Fibroblast of lung (primary cell): ENCODE results near the gene EMC7.

Source experiments
- CTCF ChIP-seq, 2 donors: IDR thresholded peaks in 1 of 2; conservative IDR thresholded peaks in 1 of 2; 1 replicate in 1 of 2; 2 replicates in 1 of 2; pipeline ENCODE4 v1.5.1; 2011 to 2012; ENCODE audit warnings: low read length in 2 of 2, control low read depth in 1 of 2, inconsistent platforms in 1 of 2, low read depth in 1 of 2, mild to moderate bottlenecking in 1 of 2
- EZH2 ChIP-seq: IDR thresholded peaks from 2 replicates; pipeline ENCODE4 v1.5.1; 2012; ENCODE audit warnings: low read length, control low read depth, mild to moderate bottlenecking; ENCODE audit errors: missing control alignments

DNA sequence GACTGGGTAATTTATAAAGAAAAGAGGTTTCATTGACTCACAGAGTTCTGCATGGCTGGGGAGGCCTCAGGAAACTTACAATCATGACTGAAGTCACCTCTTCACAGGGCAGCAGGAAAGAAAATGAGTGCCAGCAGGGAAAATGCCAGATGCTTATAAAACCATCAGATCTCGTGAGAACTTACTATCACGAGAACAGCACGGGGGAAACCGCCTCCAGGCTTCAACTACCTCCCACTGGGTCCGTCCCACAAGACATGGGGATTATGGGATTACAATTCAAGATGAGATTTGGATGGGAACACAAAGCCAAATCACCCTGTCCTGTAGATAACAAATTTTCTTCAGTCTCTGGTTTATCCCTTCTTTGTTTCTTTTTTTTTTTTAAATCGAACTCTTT lies 31.7 kb downstream of the EMC7 start:
- TF ChIP-seq CTCF (conservative IDR thresholded peaks at IDR 0.05 in 1 of 2, IDR thresholded peaks at IDR 0.05 in 1 of 2; ENCODE audit: low read depth in 1 of 2, low read length in 2 of 2): no peak
- no peak for TF ChIP-seq EZH2
